Erythroblast (primary cell): Measurements from ENCODE around the gene ADORA2B.

ENCODE experiments used
- GATA1 ChIP-seq: IDR thresholded peaks from 2 replicates; pipeline ENCODE4 v1.6.1; 2011; ENCODE audit warnings: low read depth, mild to moderate bottlenecking, control low read depth, low read length, moderate library complexity
- POLR2A ChIP-seq: IDR thresholded peaks from 2 replicates; pipeline ENCODE4 v1.6.1; 2011; ENCODE audit warnings: mild to moderate bottlenecking, low read length

GRCh38 chr17:15912416-15912955, 32.4 kb upstream of the ADORA2B start:
- TF ChIP-seq POLR2A (no peak), GATA1 (no peak)
